ENCODE measurements around the gene RPF1.
"Not testable (repeated sequence)": the region's sequence is repeated elsewhere in the genome, so short reads cannot be mapped to it uniquely, and the experiment has no call there.

RPF1 gene

DNA sequence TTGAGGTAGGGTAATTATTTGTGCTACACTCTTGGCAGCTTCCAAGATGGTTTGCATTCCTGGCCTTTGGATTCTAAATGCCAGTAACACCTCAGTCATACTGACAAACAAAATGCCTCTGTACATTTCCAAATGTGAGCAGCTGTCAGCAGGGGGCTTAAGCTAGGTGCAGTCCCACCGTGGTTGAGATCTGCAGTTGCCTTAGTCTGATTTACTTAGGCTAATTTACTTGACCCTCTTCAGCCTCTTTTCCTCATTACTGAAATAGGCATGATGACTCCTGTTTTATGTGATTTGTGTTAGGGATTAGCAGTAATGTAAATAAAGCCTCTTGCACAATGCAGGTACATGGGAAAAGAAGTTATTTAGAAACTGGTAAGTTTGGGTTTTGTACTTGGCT lies 13.7 kb downstream of the RPF1 start:
- DNase-seq (ENCODE audit: low read depth in 2 of 2) = no peak

GRCh38 chr1:84493747-84494146 lies 14.7 kb downstream of the RPF1 start:
- DNase-seq (ENCODE audit: low read depth in 2 of 2) = no peak

DNA sequence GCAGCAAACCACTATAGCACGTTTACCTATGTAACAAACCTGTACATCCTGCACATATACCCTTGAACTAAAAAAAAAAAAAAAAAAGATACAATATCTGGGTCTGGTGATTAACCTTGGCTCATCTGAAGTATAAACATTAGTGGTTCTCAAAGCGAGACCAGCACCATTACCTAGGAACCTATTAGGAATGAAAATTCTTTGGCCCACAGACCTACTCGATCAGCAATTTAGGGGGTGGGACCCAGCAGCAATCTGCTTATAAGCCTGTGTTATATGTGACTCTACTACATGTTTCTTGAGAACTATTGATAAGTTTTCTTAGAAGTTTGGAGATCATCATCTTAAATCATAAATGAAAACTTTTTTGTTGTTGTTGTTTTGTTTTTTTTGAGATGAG lies 17.4 kb downstream of the RPF1 start:
- DNase-seq (ENCODE audit: low read depth in 2 of 2) = no peak

DNA sequence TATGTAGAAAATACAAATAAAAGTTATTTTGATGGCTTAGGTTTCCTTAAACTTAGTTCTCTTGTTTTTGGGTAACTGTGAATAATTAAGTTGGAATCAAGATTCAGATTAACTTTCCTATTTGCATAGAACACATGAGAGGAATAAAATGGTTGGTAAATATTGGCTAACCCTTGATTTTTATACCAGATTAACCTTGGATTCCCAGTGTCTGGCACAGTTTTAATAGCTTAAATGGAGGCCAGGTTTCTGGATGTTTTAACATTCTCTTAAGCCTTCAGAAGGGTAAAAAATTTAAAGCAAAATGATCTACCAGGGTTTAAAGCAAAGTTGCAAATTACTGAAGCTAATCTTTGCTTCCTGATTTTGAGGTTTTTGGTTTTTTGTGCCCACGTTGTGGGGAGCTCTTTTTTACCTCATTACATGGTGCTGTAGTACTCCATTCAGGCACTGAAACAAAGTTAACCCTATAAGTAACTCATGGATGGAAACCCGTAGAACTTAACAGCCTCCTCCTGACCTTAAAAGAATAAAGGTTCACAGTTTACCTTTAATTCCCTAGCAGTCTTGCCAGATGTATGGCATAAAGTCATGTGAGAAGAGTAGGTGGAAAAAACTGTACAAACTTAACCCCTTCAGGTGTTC lies 18.7 kb downstream of the RPF1 start:
- no peak for DNase-seq (ENCODE audit: low read depth in 2 of 2)

DNA sequence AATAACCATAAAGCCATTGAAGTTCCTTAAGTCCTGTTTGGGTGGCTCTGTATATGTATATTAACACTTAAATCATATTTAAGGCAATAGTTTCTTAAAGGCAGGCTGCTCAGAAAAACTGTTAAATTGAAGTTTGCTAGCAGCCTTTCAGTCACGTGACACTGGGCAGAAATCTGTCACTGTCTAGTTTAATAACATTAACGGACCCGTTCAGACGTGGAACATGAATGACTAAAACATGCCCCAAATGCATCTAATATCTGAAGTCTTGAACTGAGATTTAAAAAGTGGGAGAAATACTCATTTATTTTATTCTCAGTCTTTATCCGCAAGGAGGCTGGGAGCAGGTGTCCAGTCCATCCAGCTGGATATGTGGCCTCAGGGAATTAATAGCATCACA lies 23.9 kb downstream of the RPF1 start:
- no peak for DNase-seq (ENCODE audit: low read depth in 2 of 2)

GRCh38 chr1:84504580-84505492 lies 25.8 kb downstream of the RPF1 start:
- no peak for DNase-seq (ENCODE audit: low read depth in 2 of 2)

GRCh38 chr1:84505493-84506001 lies 26.5 kb downstream of the RPF1 start:
- no peak for DNase-seq (ENCODE audit: low read depth in 2 of 2)

DNA sequence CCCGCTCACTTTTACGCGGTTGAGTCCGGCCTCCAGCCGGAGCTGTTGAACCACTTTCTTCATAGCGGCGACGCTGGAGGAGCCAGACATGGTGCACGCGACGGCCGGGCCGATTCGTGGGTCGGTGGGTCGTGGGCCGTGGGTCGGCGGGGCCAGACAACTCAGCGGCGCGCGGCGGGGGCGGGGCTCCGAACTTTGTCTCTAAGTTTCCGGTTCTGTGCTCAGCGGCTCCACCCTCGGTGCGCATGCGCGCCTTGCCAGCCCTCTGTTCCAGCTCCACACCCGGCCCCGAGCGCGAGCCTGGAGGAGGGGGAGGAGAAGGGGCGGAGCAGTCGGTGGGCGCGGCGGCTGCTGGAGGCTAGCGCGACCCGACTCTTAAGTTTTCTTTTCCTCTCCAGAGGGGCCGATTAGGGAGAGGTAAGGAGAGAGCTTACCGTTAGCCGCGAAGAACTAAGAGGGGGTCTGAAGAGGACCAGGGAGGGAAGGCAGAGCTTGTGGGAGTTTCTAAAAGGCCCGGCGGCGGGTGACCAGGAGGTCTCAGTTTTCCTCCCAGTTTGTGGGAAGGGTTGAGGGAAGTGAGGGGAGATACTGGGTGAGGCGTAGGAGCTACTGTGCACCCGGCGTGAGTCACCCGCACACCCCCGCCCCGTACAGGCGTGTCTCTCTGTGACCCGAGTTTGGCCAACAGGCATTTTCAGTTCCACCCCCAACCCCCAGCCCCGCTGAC lies 27.1 kb downstream of the RPF1 start, which contains the start of the genes GNG5 and SPATA1:
TSS of gene GNG5 (minus strand) at position 580 of the 727 bp plus-strand sequence. CDS start at position 90, 490 bp downstream.
TSS of gene SPATA1 (plus strand) at position 385 of the 727 bp plus-strand sequence. CDS start 9,974 bp downstream, outside the sequence.
- peak; percentile 96 to 97 for DNase-seq (ENCODE audit: low read depth in 2 of 2)

DNA sequence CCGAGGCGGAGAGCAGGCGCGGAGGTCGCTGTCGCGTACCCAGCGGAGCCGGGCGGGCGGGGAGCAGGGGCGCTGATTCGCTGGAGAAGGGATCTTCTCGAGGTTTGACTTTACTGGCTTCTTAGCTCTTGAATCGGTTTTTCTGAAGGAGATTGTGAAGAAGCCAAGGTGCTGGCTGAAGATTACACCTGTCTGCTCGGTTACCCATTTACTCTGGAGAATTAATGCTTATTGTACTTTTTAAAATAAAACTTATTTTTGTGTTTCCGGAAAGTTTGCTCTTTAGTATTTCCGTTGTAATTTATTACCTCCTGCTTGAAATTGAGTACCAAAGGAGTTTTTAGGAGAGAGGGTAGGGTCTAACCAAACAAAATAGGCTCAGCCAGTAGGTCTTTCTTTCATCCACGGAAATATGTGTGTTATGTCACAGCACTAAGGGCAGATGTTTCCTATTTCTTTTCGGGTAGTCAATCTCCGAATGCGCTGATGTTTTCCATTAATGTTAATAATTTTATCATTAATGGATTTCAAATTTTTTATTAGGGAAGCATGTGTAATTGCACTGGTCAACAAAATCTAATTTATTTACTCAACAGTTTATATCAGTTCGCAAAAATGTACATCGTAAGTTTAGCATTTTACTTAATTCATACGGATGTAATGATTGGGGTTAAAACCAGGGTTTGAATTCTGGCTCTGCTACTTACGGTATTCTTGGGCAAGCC lies 27.8 kb downstream of the RPF1 start:
- no peak for DNase-seq (ENCODE audit: low read depth in 2 of 2)

GRCh38 chr1:84507887-84508286 lies 28.8 kb downstream of the RPF1 start:
- not testable (repeated sequence) for DNase-seq (ENCODE audit: low read depth in 2 of 2)

- no peak for DNase-seq (ENCODE audit: low read depth in 2 of 2)
These were observed 29.4 kb downstream of the RPF1 start for GRCh38 chr1:84508510-84508909.

GRCh38 chr1:84509029-84509428 lies 30.0 kb downstream of the RPF1 start:
- no peak for DNase-seq (ENCODE audit: low read depth in 2 of 2)

DNA sequence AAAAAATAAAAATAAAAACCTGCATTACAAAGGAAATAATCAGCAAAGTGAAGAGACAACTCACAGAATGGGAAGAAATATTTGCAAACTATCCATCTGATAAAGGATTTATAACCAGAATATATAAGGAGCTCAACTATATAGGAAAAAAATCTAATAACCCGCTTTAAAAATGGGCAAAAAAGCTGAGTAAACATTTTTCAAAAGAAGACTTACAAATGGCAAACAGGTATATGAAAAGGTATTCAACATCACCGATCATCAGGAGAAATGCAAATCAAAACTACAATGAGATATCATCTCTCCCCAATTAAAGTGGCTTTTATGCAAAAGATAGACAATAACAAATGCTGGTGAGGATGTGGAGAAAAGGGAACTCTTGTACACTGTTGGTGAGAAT lies 31.1 kb downstream of the RPF1 start:
- DNase-seq (ENCODE audit: low read depth in 2 of 2) = no peak

- no peak for DNase-seq (ENCODE audit: low read depth in 2 of 2)
These were observed 31.6 kb downstream of the RPF1 start for GRCh38 chr1:84510668-84511067.

- no peak for DNase-seq (ENCODE audit: low read depth in 2 of 2)
These were observed 45.5 kb downstream of the RPF1 start for GRCh38 chr1:84524590-84524989.

DNA sequence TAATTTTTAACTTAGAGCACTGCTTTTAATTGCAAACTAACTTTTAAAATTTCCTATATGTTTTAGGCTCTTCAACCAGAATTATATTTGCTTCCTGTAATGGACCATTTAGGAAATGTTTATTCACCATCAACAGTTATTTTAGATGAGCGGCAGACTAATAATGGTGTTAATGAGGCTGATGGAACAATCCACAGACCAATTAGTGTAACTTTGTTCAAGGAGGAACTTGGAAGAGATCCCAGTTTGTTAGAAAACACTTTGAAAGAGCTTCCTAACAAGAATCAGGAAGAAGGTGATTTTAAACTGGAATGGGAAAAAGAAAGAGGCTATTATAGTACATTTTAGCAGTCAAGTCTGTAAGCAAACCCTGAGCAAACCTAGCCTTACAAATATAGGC lies 46.7 kb downstream of the RPF1 start:
- DNase-seq (ENCODE audit: low read depth in 2 of 2) = no peak

GRCh38 chr1:84538599-84538998 lies 59.5 kb downstream of the RPF1 start:
- DNase-seq (ENCODE audit: low read depth in 2 of 2) = no peak

- DNase-seq (ENCODE audit: low read depth in 2 of 2) = no peak
These were observed 60.9 kb downstream of the RPF1 start for GRCh38 chr1:84539972-84540371.

DNA sequence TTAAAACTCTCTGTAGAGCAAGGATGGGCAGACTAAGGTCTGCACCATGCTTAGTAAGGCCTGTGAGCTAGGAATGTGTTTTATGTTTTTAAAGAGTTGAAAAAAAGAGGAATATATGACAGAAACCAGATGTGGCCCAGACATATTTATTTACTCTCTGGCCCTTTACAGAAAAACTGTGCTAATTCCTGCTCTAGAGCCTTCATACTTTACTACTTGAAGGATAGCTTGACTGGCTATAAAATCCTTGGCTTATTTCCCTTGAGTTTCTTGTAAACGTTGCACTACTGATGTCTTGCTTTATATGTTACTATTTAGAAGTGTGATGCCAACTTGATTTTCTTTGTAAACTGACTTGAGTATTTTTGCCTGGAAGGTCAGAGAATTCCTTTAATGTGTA lies 61.7 kb downstream of the RPF1 start:
- no peak for DNase-seq (ENCODE audit: low read depth in 2 of 2)

- no peak for DNase-seq (ENCODE audit: low read depth in 2 of 2)
These were observed 62.6 kb downstream of the RPF1 start for GRCh38 chr1:84541679-84542078.

Measured in stimulated activated CD8-positive, alpha-beta memory T cell treated with anti-CD3 and anti-CD28 coated beads, Interleukin-15, amount 100 ng/mL, for 48 hours (primary cell).